ENCODE measurements around the gene NDUFB3. TPM values are rescaled to one million over a fixed set of nuclear protein-coding genes. Genes with fewer than 3 reads are reported as not detected.

NDUFB3 gene
- total RNA-seq, 2 donors from 2014 or later, result 52.9 to 59.8 TPM

DNA sequence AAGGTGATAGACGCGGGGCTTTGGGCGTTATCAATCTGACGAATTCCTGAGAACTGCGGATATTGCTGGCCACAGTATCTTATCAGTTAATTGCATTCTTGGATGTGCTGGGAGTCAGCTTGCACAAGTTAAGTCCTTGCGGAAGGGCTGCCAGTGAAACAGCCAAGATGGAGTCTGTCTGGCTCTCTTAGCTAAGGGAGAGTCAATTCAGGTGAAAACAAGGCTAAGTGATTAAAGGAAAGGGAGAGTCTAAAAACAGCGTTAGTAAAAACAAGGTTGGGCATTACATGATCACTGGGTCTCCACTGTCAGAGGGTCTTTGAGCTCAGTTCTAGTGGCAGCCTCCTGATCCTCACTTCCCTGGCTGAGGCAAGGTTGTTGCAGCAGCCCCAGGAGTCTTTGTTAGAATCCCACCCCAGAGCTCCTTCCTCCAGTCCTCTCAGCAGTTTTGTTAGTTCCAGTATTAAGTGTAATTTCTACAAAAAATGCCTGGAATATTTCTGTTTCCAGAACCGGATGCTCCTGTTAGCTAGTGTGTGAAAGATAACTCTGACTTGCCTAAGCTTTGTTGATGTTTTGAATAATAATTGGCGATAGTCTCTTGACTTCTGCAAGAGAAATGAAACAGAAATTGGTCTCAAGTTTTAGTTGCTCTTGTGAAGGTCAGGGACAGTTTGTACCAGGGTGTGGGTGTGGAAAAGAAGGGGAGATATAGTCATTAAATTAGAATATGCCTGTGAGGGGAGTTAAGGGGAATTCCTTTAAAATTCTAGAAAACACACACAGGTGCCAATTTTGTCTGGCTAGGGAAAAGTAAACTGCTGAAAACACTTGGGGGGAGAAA, 54.7 kb downstream of the NDUFB3 start:
- Mint-ChIP-seq H3K4me3 (peak overlapping the region; percentile 98 to 100), H3K36me3 (ENCODE audit: insufficient read depth in 2 of 2) (peaks cover 34 to 45% of the 10 kb centered on the region in 2 donors), H3K4me1 (ENCODE audit: low read depth) (peaks cover 85% of the 10 kb centered on the region), H3K9me3 (no peaks in the 10 kb centered on the region), H3K27me3 (ENCODE audit: low read depth) (no peaks in the 10 kb centered on the region), H3K27ac (peak overlapping the region; percentile 98)
- DNase-seq (no peak), ATAC-seq (replicated peaks in 1 of 2) (no peak)

DNA sequence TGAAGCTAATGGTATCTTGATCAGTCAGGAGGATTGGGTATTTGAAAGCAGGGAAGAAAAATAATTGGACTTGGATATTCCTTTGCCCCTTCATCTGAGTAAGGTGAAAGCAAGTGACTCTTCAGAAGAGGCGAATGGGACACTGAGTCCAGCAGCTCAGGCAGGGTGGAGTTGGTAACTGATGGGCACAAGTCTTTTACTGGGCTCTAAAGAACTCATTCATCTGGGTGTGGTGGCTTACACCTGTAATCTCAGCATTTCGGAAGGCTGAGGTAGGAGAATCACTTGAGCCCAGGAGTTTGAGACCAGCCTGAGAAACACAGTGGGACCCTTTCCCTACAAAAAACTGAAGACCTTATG, 55.3 kb downstream of the NDUFB3 start:
- peak overlapping the region; percentile 98 for H3K27ac Mint-ChIP-seq
- peaks cover 86% of the 10 kb centered on the region for H3K4me1 Mint-ChIP-seq (ENCODE audit: low read depth)
- peak overlapping the region; percentile 98 to 100 for H3K4me3 Mint-ChIP-seq
- no peaks in the 10 kb centered on the region for H3K9me3 Mint-ChIP-seq
- H3K27me3 Mint-ChIP-seq (ENCODE audit: low read depth), result no peaks in the 10 kb centered on the region
- no peak for ATAC-seq (replicated peaks in 1 of 2)
- peaks cover 36 to 49% of the 10 kb centered on the region in 2 donors for H3K36me3 Mint-ChIP-seq (ENCODE audit: insufficient read depth in 2 of 2)
- DNase-seq, result no peak

- ATAC-seq (replicated peaks in 1 of 2) (peak; percentile 33), DNase-seq (peak; percentile 63 to 67)
- Mint-ChIP-seq H3K4me3 (peak overlapping the region; percentile 98 to 100), H3K27me3 (ENCODE audit: low read depth) (no peaks in the 10 kb centered on the region), H3K4me1 (ENCODE audit: low read depth) (peaks cover 84% of the 10 kb centered on the region), H3K36me3 (ENCODE audit: insufficient read depth in 2 of 2) (peaks cover 34 to 47% of the 10 kb centered on the region in 2 donors), H3K9me3 (no peaks in the 10 kb centered on the region), H3K27ac (peak overlapping the region; percentile 98)
Measured at GRCh38 chr2:201127570-201127969, 55.8 kb downstream of the NDUFB3 start.

- Mint-ChIP-seq H3K27me3 (ENCODE audit: low read depth) (no peaks in the 10 kb centered on the region), H3K4me1 (ENCODE audit: low read depth) (peaks cover 84% of the 10 kb centered on the region), H3K36me3 (ENCODE audit: insufficient read depth in 2 of 2) (peaks cover 36 to 49% of the 10 kb centered on the region in 2 donors), H3K4me3 (peak overlapping the region; percentile 98 to 100), H3K27ac (peak overlapping the region; percentile 98), H3K9me3 (no peaks in the 10 kb centered on the region)
- DNase-seq (no peak), ATAC-seq (replicated peaks in 1 of 2) (no peak)
Measured at GRCh38 chr2:201128033-201128432, 56.2 kb downstream of the NDUFB3 start.

DNA sequence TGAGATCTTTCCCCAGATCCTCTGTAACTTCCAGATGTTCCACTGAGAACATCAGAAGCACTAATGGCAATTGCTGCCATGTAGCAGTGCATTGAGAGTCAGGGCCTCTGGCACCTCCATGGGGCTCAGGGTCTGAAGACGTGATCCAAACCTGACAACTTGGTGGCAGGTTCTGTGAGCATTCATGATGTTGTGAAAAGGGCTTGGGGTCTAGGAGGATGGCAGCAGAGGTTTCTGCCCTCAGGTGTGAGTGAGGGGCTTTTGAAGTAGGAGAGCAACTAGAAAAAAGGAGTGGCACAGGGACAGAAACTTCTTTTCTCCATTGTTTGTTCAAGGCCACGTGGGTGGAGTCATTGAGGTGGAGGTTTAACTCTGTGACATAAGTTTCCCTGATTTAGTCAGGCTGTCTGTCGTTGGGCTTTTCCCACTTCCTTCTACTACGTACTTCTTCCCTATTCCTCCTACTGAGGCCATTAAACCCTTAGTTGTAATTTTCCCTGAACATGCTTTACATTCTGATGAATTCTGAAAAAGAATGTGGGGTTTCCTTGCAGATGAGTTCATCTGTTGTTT, 57.2 kb downstream of the NDUFB3 start:
- peak; percentile 65 to 67 for DNase-seq

DNA sequence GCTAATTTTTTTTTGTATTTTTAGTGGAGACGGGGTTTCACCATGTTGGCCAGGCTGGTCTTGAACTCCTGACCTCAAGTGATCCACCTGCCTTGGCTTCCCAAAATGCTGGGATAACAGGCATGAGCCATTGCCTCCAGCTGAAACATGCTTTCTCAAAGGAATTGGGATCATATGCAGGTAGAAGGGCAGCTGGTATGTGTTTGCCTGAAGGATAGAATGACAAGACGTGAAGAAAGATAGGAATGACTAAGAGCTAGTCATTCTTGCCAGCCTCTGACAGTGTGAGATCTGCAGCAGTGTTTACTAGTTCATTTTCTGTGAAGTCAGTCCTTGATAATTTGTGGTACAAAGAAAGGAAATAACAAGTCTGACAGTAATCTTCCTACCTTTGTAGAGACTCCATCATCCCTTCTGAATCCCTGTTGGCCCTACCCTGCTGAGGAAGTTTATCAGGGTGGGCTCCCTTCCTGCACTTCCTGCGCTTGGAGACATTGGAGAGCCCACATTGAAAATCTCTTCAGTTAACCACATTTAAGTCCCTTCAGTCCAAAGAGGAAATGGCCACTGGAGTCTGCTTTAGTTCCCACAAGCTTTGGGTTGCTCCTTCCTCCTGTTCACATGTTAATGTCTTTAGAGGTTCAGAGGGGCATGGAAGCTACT, 58.9 kb downstream of the NDUFB3 start:
- peaks cover 79% of the 10 kb centered on the region for H3K4me1 Mint-ChIP-seq (ENCODE audit: low read depth)
- ATAC-seq (replicated peaks in 1 of 2) (peak; percentile 68 to 69), DNase-seq (peak; percentile 46 to 55)
- H3K27ac Mint-ChIP-seq, result peak overlapping the region; percentile 98
- no peaks in the 10 kb centered on the region for H3K9me3 Mint-ChIP-seq
- H3K27me3 Mint-ChIP-seq (ENCODE audit: low read depth), result no peaks in the 10 kb centered on the region
- peak overlapping the region; percentile 93 to 95 for H3K4me3 Mint-ChIP-seq
- peaks cover 32 to 59% of the 10 kb centered on the region in 2 donors for H3K36me3 Mint-ChIP-seq (ENCODE audit: insufficient read depth in 2 of 2)

More for the DNA sequence above, 57.2 kb downstream of the NDUFB3 start:
- Mint-ChIP-seq H3K4me3 (peak overlapping the region; percentile 93 to 95), H3K9me3 (no peaks in the 10 kb centered on the region), H3K4me1 (ENCODE audit: low read depth) (peaks cover 84% of the 10 kb centered on the region), H3K27me3 (ENCODE audit: low read depth) (no peaks in the 10 kb centered on the region), H3K36me3 (ENCODE audit: insufficient read depth in 2 of 2) (peaks cover 35 to 56% of the 10 kb centered on the region in 2 donors), H3K27ac (peak overlapping the region; percentile 98)
- ATAC-seq (replicated peaks in 1 of 2), result peak; percentile 30 to 32

DNA sequence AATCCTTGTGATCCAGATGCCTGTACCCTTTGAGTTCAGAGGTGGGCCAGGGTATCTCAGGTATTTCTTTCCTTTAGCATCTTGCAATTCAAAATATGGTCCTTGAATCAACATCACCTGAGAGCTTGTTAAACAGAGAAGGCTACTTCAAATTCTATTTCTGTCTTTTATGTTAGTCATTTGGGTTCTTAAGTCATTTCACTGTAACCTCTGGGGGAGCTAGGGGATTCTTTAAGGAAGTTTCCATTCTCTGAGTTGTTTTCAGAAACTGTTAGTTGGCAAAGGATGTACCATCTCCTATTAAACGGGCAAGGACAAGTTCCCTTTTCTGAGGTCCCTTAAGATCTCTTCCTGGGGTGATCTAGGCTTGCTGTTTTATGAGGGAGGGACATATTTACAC, 60.7 kb downstream of the NDUFB3 start:
- no peaks in the 10 kb centered on the region for H3K27me3 Mint-ChIP-seq (ENCODE audit: low read depth)
- ATAC-seq (replicated peaks in 1 of 2), result peak; percentile 20 to 26
- H3K36me3 Mint-ChIP-seq (ENCODE audit: insufficient read depth in 2 of 2), result peaks cover 40 to 69% of the 10 kb centered on the region in 2 donors
- DNase-seq, result no peak
- peaks cover 75% of the 10 kb centered on the region for H3K4me1 Mint-ChIP-seq (ENCODE audit: low read depth)
- peak overlapping the region; percentile 93 to 95 for H3K4me3 Mint-ChIP-seq
- H3K27ac Mint-ChIP-seq, result peak overlapping the region; percentile 98
- no peaks in the 10 kb centered on the region for H3K9me3 Mint-ChIP-seq

Other genes with a start within 250 kb of the NDUFB3 start
- 100 to 1,000 TPM; 161 to 178 TPM for gene CLK1, start 207.3 kb upstream of the NDUFB3 start, total RNA-seq
- 10 to 100 TPM; 72.5 to 84.6 TPM for gene PPIL3, start 182.9 kb upstream of the NDUFB3 start, total RNA-seq
- gene NIF3L1, start 182.6 kb upstream of the NDUFB3 start, total RNA-seq, result 10 to 100 TPM; 40.0 to 44.9 TPM
- 10 to 100 TPM; 56.9 to 60.2 TPM for gene ORC2, start 108.3 kb upstream of the NDUFB3 start, total RNA-seq
- gene HYCC2, start 330 bp upstream of the NDUFB3 start, total RNA-seq, result 10 to 100 TPM; 31.5 to 38.0 TPM
- gene CFLAR, start 44.2 kb downstream of the NDUFB3 start, total RNA-seq, result 100 to 1,000 TPM; 232 to 385 TPM
- gene CASP10, start 111.1 kb downstream of the NDUFB3 start, total RNA-seq, result 10 to 100 TPM; 15.7 to 17.4 TPM
- 10 to 100 TPM; 45.0 to 78.7 TPM for gene CASP8, start 188.5 kb downstream of the NDUFB3 start, total RNA-seq

Measured in activated T-cell treated with anti-CD3 and anti-CD28 coated beads, Interleukin-2, amount 50 U/mL, for 72 hours (primary cell).